Immature natural killer cell (primary cell): ENCODE measurements around the gene SYT12. TPM values are rescaled to one million over a fixed set of nuclear protein-coding genes. Genes with fewer than 3 reads are reported as not detected.

Source experiments
- DNase-seq, 3 donors: peaks; one replicate each; pipeline ENCODE4 v3.0.0; 2022; ENCODE audit warnings: mixed read lengths in 1 of 3
- H3K27ac Mint-ChIP-seq, 6 donors: one replicate each; pipeline ENCODE4 v1.8.0; 2020; ENCODE audit warnings: mixed read lengths in 6 of 6, mild to moderate bottlenecking in 5 of 6, inconsistent platforms in 4 of 6, moderate library complexity in 3 of 6
- H3K27me3 Mint-ChIP-seq, 3 donors: one replicate each; pipeline ENCODE4 v1.8.0; 2020 to 2021; ENCODE audit warnings: low read depth in 3 of 3, mild to moderate bottlenecking in 3 of 3, mixed read lengths in 3 of 3, moderate library complexity in 3 of 3, inconsistent platforms in 1 of 3
- H3K36me3 Mint-ChIP-seq, 3 donors: one replicate each; pipeline ENCODE4 v1.8.0; 2020; ENCODE audit warnings: mixed read lengths in 3 of 3, inconsistent platforms in 2 of 3, mild to moderate bottlenecking in 2 of 3
- H3K4me1 Mint-ChIP-seq, 2 donors: one replicate each; pipeline ENCODE4 v1.8.0; 2020; ENCODE audit warnings: inconsistent platforms in 2 of 2, mild to moderate bottlenecking in 2 of 2, mixed read lengths in 2 of 2, moderate library complexity in 1 of 2
- H3K4me3 Mint-ChIP-seq, 5 donors: one replicate each; pipeline ENCODE4 v1.8.0; 2020; ENCODE audit warnings: mild to moderate bottlenecking in 5 of 5, mixed read lengths in 5 of 5, inconsistent platforms in 3 of 5, moderate library complexity in 3 of 5
- H3K9me3 Mint-ChIP-seq, 6 donors: one replicate each; pipeline ENCODE4 v1.8.0; 2020; ENCODE audit warnings: mild to moderate bottlenecking in 6 of 6, mixed read lengths in 6 of 6, inconsistent platforms in 4 of 6, moderate library complexity in 3 of 6
- polyA plus RNA-seq, 3 donors: library from polyadenylated mRNA; unstranded; fragments of 300-500 nt; fragmentation: Illumina TruSeq; gene quantifications; one replicate each; pipeline ENCODE4 v1.2.3, GENCODE V29; 2021

Gene SYT12
- polyA plus RNA-seq, 3 donors from 2014 or later: not detected

- Mint-ChIP-seq H3K4me3 (no peak overlapping the region), H3K27ac (no peak overlapping the region), H3K27me3 (peaks cover 5 to 9% (median 7%) of the 10 kb centered on the region in 3 donors), H3K9me3 (no peaks in the 10 kb centered on the region), H3K36me3 (no peaks in the 10 kb centered on the region), H3K4me1 (peaks cover 0 to 4% of the 10 kb centered on the region in 2 donors)
- DNase-seq: no peak
These were observed 35.6 kb downstream of the SYT12 start for GRCh38 chr11:67058506-67058905.

- Mint-ChIP-seq H3K27ac (no peak overlapping the region), H3K9me3 (no peaks in the 10 kb centered on the region), H3K36me3 (no peaks in the 10 kb centered on the region), H3K4me3 (no peak overlapping the region), H3K4me1 (peaks cover 0 to 4% of the 10 kb centered on the region in 2 donors), H3K27me3 (peaks cover 3 to 9% (median 5%) of the 10 kb centered on the region in 3 donors)
- no peak for DNase-seq
These were observed 36.7 kb downstream of the SYT12 start for GRCh38 chr11:67059671-67060070.

DNA sequence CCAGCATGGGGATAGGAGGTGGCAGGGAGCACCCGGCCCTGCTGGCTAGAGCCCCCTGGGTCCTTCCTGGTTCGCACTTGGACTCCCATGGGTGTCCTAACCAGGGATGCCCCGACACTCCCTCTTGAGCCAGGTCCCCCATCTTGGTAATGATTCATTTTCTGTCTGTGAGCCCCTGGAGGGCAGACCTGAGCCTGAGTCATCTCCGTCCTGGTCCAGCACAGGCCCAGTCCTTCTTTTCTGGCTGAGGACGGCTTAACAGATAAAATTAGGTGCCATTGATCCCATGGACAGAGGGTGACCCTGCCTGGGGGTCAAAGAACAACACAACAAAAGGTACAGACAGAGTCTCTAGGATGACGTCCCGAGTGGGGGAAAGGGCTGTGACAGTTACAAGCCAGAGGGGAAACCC, 37.2 kb downstream of the SYT12 start:
- Mint-ChIP-seq H3K4me3 (no peak overlapping the region), H3K9me3 (no peaks in the 10 kb centered on the region), H3K27me3 (peaks cover 2 to 9% (median 3%) of the 10 kb centered on the region in 3 donors), H3K27ac (no peak overlapping the region), H3K4me1 (peaks cover 0 to 4% of the 10 kb centered on the region in 2 donors), H3K36me3 (no peaks in the 10 kb centered on the region)
- no peak for DNase-seq

- no peaks in the 10 kb centered on the region for H3K9me3 Mint-ChIP-seq
- H3K36me3 Mint-ChIP-seq: no peaks in the 10 kb centered on the region
- peaks cover 0 to 7% (median 3%) of the 10 kb centered on the region in 3 donors for H3K27me3 Mint-ChIP-seq
- H3K4me1 Mint-ChIP-seq: no peaks in the 10 kb centered on the region
- DNase-seq: no peak
- H3K4me3 Mint-ChIP-seq: no peak overlapping the region
- no peak overlapping the region for H3K27ac Mint-ChIP-seq
These were observed 39.8 kb downstream of the SYT12 start for GRCh38 chr11:67062526-67063373.

DNA sequence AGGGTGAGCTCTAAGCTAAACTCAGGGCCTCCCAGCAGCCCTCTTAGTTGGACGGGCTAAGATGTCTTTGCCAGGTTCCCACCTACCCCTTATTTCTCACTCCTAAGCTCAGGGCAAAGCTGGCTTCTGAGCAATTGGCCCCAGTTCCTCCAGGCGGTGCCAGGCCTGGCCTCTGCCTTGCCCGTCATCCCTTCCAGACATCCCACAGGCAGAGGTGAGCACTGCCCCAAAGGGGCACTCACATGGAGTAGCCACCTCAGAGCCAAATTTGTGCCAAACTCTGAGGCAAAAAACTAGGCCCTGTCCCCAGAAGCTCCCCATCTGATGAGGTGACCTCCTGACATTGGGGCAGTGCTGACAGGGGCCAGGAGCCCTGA, 43.4 kb downstream of the SYT12 start:
- no peak overlapping the region for H3K27ac Mint-ChIP-seq

DNA sequence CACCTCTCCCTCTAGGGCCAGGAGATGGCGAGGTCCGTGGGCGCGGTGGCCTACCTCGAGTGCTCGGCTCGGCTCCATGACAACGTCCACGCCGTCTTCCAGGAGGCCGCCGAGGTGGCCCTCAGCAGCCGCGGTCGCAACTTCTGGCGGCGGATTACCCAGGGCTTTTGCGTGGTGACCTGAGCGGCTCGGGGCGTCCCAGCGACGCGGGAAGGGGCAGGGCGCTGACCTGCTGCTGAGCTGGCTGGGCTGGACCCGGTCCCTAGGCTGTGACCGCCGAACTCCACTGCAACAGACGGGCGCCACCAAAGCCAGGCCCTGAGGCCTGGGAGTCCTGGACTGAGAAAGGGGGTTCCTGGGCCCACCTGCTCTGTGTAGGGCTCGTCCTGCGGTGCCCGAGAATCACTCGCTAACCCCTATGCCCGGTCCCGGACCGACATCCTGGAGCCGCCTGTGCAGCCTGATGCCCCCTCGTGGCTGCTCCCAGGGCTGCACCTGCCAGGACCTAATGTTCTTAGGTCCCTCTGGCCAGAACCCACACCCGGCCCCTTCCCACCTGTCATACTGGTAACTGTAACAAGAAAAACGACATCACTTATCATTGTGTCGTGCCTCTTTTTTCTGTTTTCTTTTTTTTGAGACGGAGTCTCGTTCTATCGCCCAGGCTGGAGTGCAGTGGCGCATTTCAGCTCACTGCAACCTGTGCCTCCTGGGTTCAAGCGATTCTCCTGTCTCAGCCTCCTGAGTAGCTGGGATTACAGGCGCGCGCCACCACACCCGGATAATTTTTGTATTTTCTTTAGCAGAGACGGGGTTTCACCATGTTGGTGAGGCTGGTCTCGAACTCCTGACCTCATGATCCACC, 48.7 kb downstream of the SYT12 start:
- H3K9me3 Mint-ChIP-seq: peaks cover 0 to 2% (median 0%) of the 10 kb centered on the region in 6 donors
- peak overlapping the region in 1 of 6 donors; percentile 55 for H3K27ac Mint-ChIP-seq
- peaks cover 0 to 4% of the 10 kb centered on the region in 2 donors for H3K4me1 Mint-ChIP-seq
- H3K36me3 Mint-ChIP-seq: no peaks in the 10 kb centered on the region
- H3K27me3 Mint-ChIP-seq: peaks cover 3 to 4% (median 4%) of the 10 kb centered on the region in 3 donors
- peak overlapping the region in 4 of 5 donors; percentile 66 to 68 (median 66) for H3K4me3 Mint-ChIP-seq
- peak; percentile 60 to 65 (median 60) for DNase-seq

More for the DNA sequence above, 43.4 kb downstream of the SYT12 start:
- no peaks in the 10 kb centered on the region for H3K27me3 Mint-ChIP-seq
- DNase-seq: no peak
- H3K36me3 Mint-ChIP-seq: no peaks in the 10 kb centered on the region
- H3K4me3 Mint-ChIP-seq: no peak overlapping the region
- no peaks in the 10 kb centered on the region for H3K9me3 Mint-ChIP-seq
- H3K4me1 Mint-ChIP-seq: no peaks in the 10 kb centered on the region

DNA sequence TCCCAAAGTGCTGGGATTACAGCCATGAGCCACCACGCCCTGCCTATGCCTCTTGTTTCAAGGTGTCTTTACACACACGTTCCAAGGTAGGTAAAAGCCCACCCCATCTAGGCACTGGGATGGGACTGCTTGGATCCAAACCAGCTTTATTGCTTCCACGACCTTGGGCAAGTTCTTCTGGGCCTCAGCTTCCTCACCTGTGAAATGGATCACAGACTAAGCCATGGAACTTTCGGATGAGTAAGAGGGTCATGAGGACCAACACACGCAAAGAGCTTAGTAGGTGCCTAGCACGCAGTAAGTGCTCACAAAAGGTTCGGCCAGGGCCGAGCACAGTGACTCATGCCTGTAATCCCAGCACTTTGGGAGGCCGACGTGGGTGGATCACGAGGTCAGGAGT, 49.4 kb downstream of the SYT12 start:
- peaks cover 0 to 2% (median 0%) of the 10 kb centered on the region in 6 donors for H3K9me3 Mint-ChIP-seq
- no peak overlapping the region for H3K27ac Mint-ChIP-seq
- H3K36me3 Mint-ChIP-seq: no peaks in the 10 kb centered on the region
- H3K4me1 Mint-ChIP-seq: peaks cover 0 to 4% of the 10 kb centered on the region in 2 donors
- DNase-seq: no peak
- peaks cover 3 to 6% (median 4%) of the 10 kb centered on the region in 3 donors for H3K27me3 Mint-ChIP-seq
- H3K4me3 Mint-ChIP-seq: no peak overlapping the region

DNA sequence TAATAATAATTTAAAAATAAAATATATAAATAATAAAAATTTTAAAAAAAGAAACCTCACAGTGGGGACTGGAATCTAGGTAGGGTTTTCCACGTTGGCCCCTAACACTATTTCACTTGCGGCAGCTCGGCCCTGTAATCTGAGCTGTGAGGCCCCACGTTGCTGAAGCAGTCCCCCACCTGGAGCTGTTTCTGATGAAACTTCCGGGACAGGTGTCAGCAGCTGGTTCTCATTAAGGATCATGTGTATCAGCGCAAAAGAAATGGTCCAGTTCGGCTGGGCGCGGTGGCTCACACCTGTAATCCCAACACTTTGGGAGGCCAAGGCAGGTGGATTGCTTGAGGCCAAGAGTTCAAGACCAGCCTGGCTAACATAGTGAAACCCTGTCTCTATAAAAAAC, 51.0 kb downstream of the SYT12 start:
- peaks cover 0 to 2% (median 0%) of the 10 kb centered on the region in 6 donors for H3K9me3 Mint-ChIP-seq

GRCh38 chr11:67076202-67076601, 53.3 kb downstream of the SYT12 start:
- Mint-ChIP-seq H3K9me3 (peaks cover 0 to 2% (median 0%) of the 10 kb centered on the region in 6 donors), H3K4me1 (peaks cover 0 to 4% of the 10 kb centered on the region in 2 donors), H3K27me3 (peaks cover 3 to 6% (median 5%) of the 10 kb centered on the region in 3 donors), H3K4me3 (no peak overlapping the region), H3K27ac (no peak overlapping the region), H3K36me3 (no peaks in the 10 kb centered on the region)
- DNase-seq: no peak

More for the DNA sequence above, 51.0 kb downstream of the SYT12 start:
- H3K4me3 Mint-ChIP-seq: no peak overlapping the region
- H3K4me1 Mint-ChIP-seq: peaks cover 0 to 4% of the 10 kb centered on the region in 2 donors
- H3K27me3 Mint-ChIP-seq: peaks cover 3 to 6% (median 5%) of the 10 kb centered on the region in 3 donors
- no peaks in the 10 kb centered on the region for H3K36me3 Mint-ChIP-seq
- DNase-seq: no peak
- no peak overlapping the region for H3K27ac Mint-ChIP-seq

DNA sequence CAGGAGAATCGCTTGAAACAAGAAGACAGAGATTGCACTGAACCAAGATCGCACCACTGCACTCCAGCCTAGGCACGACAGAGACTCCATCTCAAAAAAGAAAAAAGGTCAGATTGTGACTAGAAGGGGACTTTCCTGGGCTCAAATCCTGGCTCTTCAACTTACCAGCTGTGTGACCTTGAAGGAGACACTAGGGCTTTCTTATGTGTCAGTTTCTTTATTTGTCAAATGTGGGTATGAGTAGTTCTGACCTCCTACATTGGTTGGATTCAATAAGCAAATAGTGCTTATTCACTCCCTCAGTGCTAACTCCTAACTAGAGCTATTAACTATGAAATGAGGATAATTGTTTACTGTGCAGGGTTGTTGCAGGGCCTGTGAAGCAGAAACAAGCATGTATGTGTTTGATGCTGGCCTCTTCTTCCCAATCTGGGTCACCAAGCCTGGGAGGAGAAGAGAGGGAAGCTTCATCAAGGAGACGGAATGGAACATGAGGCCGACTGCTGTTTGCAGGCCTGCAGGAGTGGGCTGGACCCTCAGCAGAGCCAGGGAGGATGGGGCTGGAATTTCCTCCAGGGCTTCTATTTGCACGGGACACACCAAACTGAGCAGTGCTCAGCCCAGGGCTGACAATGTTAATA, 56.3 kb downstream of the SYT12 start:
- H3K4me3 Mint-ChIP-seq: no peak overlapping the region
- peak overlapping the region in 1 of 6 donors; percentile 29 for H3K27ac Mint-ChIP-seq
- no peak for DNase-seq
- H3K9me3 Mint-ChIP-seq: no peaks in the 10 kb centered on the region
- H3K27me3 Mint-ChIP-seq: peaks cover 0 to 4% (median 2%) of the 10 kb centered on the region in 3 donors
- H3K4me1 Mint-ChIP-seq: peaks cover 11 to 13% of the 10 kb centered on the region in 2 donors
- no peaks in the 10 kb centered on the region for H3K36me3 Mint-ChIP-seq

GRCh38 chr11:67082071-67082791, 59.3 kb downstream of the SYT12 start:
- peak overlapping the region in 4 of 5 donors; percentile 18 to 61 (median 48) for H3K4me3 Mint-ChIP-seq
- no peaks in the 10 kb centered on the region for H3K36me3 Mint-ChIP-seq
- DNase-seq: no peak
- peak overlapping the region in 1 of 6 donors; percentile 74 for H3K27ac Mint-ChIP-seq
- H3K27me3 Mint-ChIP-seq: peaks cover 0 to 4% (median 0%) of the 10 kb centered on the region in 3 donors
- no peaks in the 10 kb centered on the region for H3K9me3 Mint-ChIP-seq
- peaks cover 11 to 13% of the 10 kb centered on the region in 2 donors for H3K4me1 Mint-ChIP-seq

DNA sequence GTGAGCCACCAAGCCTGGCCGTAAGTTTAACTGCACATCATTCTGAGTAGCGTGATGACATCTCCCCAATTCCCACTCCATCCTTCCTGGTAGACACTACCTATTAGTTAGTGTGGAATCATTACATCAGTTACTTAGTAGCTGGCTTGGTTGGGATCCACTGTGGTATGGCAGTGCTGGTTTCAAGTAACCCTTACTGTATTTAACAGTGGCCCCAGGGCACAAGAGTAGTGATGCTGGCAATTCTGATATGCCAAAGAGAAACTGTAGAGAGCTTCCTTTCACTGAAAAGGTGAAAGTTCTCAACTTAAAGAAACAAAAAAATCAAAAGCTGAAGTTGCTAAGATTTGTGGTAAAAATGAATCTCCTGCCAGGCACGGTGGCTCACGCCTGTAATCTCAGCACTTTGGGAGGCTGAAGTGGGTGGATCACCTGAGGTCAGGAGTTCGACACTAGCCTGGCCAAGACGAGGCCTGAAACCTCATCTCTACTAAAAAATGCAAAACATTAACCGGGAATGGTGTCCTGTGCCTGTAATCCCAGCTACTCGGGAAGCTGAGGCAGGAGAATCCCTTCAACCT, 60.9 kb downstream of the SYT12 start:
- H3K36me3 Mint-ChIP-seq: no peaks in the 10 kb centered on the region
- peaks cover 11 to 13% of the 10 kb centered on the region in 2 donors for H3K4me1 Mint-ChIP-seq
- H3K4me3 Mint-ChIP-seq: no peak overlapping the region
- no peaks in the 10 kb centered on the region for H3K9me3 Mint-ChIP-seq
- H3K27me3 Mint-ChIP-seq: peaks cover 0 to 3% (median 0%) of the 10 kb centered on the region in 3 donors
- no peak overlapping the region for H3K27ac Mint-ChIP-seq
- DNase-seq: no peak
